Astrocyte (in vitro differentiated cells and primary cell): ENCODE results near the gene CDCA5.

Experiments
- CTCF ChIP-seq: IDR thresholded peaks from 2 replicates; pipeline ENCODE4 v1.5.1; 2011; ENCODE audit warnings: low read depth, mild to moderate bottlenecking, inconsistent platforms, low read length, moderate library complexity; ENCODE audit not compliant: insufficient read depth
- EZH2 ChIP-seq: IDR thresholded peaks from 2 replicates; pipeline ENCODE4 v1.6.1; 2012; ENCODE audit warnings: mild to moderate bottlenecking, low read length, inconsistent platforms; ENCODE audit not compliant: insufficient read depth

GRCh38 chr11:65060913-65061408, 22.9 kb downstream of the CDCA5 start:
- TF ChIP-seq CTCF (no peak), EZH2 (no peak)
